CD4-positive, alpha-beta T cell treated with Interleukin-15 for 1 hour (primary cell): Measurements from ENCODE around the gene MAGI1.
"Not testable (repeated sequence)": the region's sequence is repeated elsewhere in the genome, so short reads cannot be mapped to it uniquely, and the experiment has no call there.

Source experiments
- DNase-seq: peaks from one replicate; pipeline ENCODE4 v3.0.0-alpha.2; 2020

Gene MAGI1

DNA sequence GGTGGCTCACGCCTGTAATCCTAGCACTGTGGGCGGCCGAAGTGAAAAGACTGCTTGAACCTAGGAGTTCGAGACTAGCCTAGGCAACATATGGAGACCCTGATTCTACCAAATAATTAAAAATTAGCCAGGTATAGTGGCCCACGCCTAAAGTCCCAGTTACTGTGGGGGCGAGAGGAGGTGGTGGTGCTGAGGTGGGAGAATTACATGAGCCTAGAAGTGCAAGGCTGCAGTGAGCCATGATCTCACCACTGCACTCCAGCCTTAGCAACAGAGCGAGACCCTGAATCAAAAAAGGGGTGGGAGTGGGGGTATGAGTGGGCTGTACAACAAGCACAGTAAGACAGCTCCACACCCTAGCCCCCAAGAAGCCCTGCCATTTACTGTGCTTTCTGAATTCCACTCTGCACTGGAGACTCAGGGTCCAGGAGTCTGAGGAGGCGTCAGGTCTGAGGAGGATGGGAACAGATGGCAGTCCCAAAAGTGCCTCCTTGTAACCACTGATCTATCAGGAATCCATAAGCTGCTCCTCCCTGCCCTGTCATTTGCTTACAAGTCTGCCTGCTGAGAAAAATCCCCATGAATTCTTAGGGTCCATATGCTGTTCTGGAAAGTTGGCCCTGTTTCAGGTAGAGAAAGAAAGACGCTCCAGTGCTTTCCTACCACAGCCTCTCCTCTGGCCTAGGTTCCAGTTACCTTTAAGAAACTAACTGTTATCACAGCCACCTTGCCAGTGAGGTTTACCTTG, 171.1 kb downstream of the MAGI1 start:
- DNase-seq: no peak

DNA sequence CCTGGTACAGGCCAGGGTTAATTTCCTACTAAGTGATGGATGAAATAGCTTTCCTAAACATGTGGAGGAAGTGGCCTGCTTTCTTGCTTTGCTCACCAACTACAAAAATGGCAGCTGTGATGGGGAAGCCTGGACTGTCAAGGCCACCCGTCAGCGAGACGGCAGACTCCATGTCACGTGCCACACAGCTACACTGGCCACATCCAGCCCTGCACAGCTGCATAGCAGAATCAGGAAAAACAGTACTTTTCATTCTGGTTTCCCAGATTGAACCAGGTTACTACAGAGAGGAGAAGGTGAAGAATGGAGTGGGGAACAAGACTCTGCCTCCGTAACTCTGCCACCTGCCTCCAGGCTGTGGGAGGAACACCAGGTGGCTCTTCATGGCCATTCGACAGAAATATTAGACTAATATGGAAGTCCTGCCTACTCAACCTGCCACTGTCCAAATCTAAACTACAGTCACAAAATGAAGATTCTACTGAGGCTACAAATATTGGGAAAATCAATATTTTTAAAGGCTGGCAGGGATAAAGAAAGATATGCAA, 174.3 kb downstream of the MAGI1 start:
- no peak for DNase-seq

DNA sequence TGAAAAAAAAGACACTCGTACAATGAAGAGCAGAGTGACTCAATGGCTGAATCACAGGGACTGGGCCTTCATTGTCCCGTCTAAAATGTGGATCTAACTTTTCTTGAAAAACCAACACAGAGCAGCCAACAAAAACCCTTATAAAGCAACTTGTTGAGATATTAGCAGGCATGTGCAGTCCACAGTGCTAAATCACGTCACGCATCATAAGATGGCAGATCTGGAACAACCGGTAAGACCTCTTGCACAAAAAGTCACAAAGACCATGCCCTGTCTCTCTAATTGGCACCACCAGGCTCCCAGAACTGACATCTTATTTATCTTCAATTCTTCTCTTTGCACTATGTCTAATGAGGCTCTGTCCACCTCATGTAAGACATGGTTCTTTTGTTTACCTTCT, 177.0 kb downstream of the MAGI1 start:
- no peak for DNase-seq

DNA sequence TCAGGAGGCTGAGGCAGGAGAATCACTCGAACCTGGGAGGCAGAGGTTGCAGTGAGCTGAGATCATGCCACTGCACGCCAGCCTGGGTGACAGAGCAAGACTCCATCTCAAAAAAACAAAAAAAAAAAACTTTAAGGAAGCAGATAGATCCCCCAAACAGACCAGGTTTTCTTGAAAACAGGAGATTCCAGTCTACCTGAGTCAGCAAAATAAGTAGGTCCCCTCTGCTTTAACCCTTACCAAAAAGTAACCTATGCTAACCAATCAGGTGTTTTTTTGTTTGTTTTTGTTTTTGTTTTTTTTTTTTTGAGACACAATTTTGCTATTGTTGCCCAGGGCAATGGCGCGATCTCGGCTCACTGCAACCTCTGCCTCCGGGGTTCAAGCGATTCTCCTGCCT, 179.1 kb downstream of the MAGI1 start:
- not testable (repeated sequence) for DNase-seq

DNA sequence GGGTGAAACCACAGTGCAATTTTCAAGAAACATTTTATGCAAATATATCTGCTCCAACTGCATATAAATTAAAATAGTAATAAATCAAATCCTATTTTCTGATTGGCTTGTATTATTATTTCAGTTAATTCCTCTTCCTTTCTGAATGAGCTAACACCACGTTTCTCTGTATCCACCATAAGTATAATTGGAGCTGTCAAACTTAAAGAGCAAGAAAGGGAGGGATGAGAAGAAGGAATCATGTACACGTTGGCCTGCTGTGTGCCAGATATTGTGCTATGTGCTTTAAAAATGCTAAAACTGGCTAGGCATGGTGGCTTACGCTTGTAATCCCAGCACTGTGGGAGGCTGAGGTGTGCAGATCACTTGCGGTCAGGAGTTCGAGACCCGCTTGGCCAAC, 180.0 kb downstream of the MAGI1 start:
- no peak for DNase-seq

DNA sequence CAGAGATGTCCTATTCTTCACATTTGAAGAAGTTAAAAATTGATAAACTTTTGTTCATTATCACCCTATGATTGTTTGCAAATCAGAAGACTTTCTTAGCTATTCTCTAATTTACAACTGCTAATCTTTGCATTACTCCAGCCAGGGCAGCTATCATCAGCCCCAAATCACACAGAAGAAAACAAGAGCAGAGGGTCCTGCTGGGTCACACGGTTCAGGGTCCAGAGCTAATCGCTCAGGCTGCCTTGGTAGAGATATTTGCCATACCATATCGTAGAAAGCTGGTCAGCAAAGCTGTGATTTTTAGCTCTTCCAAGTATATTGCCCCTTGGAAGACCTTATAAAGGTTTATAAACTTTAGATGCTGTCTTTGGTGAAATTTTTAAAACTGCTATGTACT, 181.4 kb downstream of the MAGI1 start:
- no peak for DNase-seq

DNA sequence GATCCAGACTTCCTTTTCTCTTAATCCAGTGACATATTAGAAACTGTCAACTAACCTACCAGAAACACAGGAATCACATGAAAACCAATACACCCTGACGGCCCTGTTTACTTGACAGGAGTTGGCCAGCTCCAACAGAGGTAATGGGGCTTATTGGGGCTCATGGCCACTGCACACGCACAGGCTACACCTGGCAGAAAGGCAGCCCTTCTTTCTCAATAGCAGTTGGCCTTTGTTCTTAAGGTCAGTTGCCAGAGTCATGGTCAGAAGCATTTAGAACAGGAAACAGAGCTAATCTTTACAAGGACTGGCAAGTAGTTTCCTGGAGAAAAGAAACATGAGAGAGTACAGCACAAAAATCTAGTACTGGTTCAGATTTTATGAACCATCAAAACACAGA, 181.8 kb downstream of the MAGI1 start:
- DNase-seq: no peak

DNA sequence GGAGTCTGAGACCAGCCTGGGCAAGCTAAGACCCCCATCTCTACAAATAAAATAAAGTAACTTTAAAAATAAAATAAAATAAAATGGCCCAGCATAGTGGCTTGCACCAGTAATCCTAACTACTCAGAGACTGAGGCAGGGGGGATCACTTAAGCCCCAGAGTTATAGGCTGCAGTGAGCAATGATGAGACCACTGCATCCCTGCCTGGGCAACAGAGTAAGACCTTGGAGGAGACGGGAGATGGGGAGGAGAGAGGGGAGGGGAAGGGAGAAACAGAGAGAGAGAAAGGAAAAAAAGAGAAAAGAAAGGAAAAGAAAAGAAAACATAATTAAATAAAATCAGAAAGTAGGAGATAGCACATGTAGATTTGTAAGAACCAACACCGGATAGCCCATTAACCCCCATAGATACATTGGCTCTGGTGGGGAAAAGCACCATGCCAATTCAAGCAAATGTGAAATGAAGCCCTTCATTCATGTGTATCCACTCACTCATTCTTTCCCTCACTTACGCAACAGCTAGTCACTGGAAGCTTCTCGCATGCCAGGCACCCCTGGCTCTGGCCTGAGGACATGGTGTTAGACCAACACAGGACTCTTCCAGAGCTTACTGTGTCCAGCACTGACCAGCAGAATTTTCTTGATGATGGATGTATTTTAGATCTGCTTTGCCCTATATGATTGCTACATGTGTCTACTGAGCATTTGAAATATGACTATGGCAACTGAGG, 183.2 kb downstream of the MAGI1 start:
- no peak for DNase-seq

DNA sequence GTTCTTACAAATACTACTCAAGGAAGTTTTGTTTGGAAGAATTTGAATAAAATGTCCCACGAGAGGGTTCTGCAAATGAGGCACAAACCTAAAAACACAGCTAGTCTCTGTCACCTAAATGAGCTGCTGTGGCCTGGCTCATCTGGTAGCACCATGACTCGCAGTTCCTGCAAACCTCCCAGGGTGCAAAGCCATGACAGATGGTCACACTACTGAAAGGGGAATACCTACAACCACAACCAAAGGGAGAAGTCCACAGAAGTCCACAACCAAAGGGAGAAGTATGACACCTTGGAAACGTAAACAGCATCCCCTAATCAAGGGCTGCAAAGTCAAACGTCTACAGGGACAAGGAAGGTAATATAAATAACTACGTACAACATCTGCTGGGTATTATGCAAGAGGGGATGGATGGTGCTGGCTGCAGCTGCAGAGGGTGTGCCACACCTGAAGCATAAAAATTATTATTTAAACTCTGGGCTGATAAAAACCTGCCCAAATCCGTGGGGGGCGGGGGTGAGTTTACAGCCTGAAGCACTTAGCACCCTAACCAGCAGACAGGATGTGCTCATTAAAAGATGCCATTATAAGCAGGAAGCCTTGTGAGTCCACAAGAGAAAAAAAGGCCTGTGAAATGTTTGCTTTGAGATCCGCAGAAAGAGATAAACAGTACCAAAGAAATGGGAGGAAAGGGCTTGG, 184.0 kb downstream of the MAGI1 start:
- DNase-seq: no peak

DNA sequence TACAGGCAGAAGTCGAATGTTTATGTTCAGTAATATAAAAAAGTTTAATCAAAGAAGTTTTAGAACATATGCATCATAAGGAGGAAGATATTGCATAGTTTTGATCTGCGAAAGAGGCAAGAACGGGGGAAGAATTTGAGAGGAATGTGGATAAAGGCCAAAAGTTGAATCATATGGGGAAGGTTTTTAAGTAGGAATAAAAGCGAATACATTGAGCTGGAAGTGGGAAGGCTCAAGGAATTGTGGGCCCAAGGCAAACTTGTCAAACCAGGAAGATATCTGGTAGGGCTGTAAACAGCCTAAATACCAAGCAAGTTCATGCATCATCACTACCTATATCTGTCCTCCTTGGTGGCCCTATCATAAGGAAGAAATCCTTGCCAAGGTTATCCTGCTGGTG, 186.9 kb downstream of the MAGI1 start:
- DNase-seq: no peak

DNA sequence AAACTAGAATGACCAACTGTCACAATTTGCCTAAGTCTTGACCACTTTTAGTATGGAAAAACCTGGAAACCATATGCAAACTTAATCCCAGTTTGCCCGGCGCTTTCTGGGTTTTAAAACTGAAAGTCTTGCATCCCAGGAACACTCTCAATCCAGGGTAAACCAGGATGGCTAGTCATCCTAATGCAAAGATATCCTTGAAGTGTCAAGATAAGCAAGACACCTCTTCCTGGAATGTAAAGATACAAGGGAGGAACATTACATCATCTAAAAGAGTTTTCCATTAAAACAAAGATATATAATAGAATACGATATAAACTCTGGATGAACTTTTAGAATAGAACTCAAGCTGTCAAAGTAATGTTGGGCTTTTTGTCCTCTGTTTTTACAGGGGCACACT, 188.5 kb downstream of the MAGI1 start:
- no peak for DNase-seq

DNA sequence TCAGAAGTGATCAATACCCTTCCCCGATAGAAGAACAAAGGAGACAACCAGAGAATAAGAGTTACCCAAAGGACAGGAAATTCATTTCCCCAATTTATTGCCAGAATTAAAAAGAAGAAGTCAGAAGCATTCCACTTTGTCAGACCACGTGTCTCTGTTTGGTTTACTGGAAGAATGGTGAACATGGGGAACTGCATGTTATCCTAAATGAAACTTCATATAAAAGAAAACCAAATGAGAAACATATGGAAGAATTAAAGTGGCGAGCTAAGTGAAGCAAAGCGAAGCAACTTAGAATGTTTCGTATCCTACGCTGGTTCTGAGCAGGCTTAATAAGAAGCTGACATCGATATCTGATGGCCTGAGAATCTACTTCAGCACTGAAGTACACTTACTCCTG, 190.7 kb downstream of the MAGI1 start:
- no peak for DNase-seq

DNA sequence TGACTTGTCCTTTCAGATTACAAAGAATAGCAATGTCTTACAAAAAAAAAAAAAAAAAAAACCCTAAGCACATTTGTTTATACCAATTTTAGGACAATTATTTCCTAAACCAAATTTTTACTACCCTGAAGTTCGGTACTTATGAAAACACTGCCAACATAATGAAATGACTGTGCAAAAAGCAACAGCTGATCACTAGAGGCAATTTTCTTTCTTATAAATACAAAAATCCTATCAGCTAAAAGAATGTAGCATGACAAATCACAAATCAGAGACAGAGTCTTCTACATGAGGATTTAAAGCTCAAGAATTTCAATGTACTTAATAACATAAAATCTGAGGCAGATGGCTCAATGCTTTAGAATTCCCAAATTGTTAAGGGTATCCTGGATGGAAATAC, 191.8 kb downstream of the MAGI1 start:
- no peak for DNase-seq

DNA sequence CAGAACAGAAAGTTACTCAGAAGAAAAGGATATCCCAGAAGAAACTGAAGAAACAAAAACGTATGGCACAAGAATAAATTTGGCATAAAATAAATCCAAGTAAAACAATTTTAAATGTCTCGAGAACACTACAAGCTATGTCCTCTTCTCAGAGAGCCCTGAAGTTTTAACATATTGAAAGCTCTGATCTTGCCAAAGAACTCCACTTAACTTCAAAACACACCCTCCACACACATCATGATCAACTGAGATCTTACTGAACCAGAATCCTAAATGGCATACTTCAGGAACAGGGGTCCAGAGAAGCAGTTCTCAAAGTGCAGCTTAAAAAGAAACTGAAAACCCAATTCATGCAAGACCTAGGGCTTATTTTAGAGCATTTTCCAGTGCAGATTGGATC, 194.3 kb downstream of the MAGI1 start:
- DNase-seq: no peak

DNA sequence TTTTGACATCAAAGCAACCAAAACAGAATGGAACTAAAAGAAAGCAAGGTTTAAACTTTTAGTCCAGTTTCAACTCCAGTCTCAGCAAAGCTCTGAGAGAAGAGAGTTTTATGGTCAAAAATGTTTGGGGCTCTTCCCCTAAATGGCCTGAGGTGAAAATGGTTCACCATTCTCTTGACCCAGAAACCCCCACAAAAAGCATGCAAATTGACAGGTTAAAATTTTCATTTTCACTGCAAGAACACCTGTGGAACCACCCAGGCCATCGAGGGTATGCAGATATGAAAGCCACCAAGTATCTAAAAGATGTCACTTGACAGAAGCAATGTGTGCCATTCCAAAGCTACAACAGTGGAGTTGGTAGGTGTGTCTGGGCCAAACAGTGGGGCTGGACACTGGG, 195.0 kb downstream of the MAGI1 start:
- DNase-seq: no peak

DNA sequence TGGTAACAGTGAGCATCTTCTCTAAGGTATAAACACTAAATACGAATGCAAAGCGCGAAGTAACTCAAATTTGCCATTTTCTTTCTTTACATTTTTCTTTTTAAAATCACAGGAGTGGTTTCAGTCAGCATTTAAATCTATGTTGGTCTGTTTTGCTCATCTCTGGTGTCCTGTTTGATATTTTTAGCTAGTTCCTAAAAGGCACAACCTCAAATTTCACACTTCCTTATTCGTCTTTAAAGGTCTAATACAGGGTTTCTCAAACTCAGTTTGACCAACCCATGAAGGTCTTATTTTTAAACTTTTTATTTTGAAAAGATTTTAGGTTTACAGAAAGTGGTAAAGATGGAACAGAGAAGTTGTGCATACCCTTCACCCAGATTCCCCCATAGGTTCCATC, 201.1 kb downstream of the MAGI1 start:
- DNase-seq: no peak

DNA sequence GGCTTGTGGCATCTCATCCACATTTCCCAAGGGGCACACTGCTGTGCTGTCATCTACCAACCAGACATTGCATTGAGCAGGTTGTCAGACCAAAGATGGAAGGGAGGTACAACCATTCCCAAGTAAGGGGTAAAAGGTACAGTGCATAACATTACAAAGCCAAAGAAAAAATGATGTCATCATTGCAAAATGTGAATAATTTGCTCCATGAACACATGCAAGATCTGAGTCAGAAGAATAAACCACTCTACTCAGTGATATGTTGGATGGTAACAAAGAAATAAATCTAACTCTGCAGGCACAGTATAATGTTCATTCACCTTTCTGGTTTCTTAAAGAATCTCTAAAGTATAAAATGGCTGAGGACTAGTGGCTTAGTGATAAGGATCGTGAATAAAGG, 202.7 kb downstream of the MAGI1 start:
- DNase-seq: no peak

DNA sequence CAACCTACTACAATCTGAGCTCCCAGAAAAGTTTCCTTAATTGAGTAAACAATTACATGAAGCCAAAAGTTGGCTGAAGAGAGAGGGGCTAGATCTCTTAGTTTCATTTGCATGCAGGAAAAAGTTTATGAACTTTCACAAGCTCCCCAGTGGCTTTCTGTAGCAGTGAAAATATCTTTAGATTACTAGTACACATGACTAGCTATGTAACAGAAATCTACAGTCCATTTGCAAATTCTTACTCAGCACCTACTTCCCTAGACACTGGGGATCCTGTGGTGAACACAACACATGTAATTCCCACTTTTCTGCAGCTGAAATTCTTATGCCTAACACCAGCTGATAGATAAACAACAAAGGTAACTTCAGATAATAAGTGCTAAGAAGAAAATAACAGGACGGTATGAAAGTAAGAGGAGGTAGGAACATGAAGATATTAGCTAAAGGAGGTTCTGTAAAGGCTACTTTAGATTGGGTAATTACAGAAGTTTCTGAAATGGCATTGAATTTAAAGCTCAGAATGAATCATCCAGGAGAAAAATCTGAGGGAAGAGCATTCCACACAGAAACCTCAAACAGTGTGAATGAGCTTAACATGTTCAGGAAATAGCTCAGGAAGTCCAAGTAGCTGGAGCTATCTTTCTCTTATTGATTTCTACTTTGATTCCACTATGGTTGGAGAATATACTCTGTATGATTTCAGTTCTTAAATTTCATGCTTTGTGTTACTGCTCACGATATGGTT, 204.8 kb downstream of the MAGI1 start:
- DNase-seq: no peak

DNA sequence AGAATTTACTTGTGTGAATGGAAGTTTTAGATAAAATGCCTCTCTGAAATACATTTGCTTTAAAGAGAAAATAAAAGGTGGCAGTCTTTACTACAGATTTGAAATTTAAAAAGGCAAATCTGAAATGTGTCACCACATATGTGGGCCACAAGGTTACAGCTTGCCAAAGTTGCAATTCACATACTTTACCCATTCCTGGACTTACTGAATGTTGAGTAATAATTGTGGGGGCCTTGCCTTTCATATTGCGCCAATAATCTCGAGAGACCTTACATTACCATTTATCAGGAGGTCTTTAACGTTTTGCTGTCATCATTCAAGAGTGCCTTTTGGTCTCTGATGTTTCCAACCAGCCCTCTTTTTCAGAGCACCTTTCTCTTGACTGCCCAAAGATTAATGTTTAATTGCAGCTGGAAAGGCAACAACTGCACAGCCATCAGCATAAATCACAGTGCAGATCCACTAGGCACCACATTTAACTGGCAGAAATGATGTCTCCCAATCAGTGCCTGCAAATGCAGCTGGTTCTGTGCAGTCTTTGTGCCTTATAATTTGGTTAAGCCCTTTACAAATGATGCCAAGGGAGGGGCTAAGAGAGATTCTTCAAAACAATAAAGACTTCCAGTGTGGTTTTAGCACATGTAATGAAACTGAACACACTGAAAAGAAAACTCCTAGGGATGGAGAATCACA, 206.8 kb downstream of the MAGI1 start:
- no peak for DNase-seq

DNA sequence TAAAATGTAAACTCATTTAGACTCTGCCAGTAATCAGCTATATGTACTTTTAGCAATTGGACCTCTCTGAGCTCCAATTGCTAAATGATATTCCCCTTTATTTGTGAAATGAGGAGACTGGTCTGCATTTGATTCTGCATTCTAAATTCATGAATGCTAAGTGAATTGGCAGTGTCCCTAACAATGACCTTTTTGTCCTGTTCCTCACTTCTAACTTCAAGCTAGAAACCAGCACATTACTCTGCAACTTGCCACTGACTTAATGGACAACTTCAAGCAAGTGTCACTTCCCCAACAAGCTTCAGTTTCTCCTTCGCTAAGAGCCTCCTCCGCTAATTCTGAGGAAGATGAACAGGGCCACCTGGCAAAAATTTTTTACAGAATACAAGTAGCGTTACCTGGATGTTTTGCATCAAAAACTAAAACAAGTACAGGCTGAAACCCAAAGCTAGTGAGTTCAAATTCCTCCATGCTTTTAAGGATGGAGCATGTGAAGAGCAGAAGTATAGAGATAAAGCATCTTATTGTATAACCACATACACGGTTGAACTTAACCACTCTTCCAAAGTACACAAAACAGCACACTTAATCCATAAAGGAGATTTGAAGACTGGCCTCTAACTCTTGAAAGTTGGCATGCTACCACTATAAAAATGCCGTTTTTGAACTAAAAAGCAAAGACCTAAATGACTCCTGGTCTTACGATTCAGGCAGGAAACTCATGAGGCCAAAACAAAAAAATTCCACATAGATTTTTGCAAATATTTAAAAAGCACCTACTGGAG, 207.6 kb downstream of the MAGI1 start:
- DNase-seq: no peak

DNA sequence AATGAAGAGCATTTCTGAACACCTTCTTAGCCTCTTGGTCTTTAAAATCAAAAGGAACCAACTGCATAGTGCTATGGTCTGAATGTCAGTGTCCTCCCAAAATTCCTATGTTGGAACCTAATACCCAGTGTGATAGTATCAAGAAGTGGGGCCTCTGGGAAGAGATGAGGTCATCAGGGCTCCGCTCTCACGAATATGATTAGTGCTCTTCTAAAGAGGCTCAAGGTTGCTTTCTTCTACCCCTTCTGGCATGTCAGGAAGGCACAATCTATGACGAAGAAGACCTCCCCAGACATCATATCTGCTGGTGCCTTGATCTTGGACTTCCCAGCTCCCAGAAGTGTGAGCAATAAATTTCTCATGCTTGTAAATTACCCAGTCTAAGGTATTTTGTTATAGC, 209.5 kb downstream of the MAGI1 start:
- DNase-seq: no peak

DNA sequence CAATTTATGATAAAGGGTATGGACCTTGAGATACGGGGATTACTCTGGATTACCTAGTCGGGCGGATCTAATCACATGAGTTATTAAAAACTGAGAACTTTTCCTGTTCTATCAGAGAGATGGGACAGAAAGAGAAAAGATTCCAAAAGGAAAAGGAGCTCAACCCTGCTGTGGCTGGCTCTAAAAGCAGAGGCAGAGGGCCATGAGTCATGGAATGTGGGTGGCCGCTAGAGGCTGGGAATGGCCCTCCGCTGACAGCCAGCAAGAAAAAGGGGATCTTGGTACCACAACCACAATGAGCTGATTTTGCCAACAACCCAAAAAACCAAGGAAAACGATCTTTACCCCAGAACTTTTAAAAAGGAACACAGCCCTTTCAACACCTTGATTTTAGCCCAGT, 210.0 kb downstream of the MAGI1 start:
- no peak for DNase-seq
